Kidney tubule cell (primary cell): Measurements from ENCODE around the gene CNTD1.
"Not testable (repeated sequence)": the region's sequence is repeated elsewhere in the genome, so short reads cannot be mapped to it uniquely, and the experiment has no call there.

Source experiments
- DNase-seq: peaks from one replicate; pipeline ENCODE4 v3.0.0-alpha.2; 2018; ENCODE audit warnings: low spot score

CNTD1 gene

DNA sequence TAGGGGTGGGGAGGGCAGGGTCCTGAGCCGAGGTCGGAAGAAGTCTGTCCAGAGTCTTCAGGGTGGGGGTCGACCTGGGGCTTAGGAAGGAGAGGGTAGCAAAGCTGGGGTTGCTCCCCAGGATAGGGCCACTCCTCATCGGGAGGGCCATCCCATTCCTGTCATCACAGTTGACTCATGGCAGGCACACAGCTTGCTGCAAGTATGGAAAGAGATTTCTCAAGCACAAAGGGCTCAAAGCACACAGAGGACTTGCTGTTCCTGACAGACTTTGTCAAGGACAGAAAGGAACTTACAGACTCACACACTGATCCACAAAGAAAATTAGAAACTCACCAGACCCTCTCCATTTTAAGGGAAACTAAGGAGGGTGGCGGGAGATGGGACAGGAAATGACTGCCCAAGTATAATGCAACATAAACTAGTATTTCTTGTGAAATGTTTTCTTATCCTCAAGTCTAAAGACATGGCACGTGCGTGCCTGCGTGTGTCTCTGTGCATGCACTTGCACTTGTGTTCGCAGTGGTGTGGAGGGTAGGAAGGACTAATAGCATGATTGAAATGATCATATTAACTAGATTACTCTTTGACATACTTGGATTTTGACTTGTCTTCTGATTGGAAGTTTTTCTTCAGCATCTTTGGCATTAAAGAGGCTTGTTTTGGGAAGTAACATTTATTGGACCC is 48.1 kb downstream of the CNTD1 start:
- no peak for DNase-seq

DNA sequence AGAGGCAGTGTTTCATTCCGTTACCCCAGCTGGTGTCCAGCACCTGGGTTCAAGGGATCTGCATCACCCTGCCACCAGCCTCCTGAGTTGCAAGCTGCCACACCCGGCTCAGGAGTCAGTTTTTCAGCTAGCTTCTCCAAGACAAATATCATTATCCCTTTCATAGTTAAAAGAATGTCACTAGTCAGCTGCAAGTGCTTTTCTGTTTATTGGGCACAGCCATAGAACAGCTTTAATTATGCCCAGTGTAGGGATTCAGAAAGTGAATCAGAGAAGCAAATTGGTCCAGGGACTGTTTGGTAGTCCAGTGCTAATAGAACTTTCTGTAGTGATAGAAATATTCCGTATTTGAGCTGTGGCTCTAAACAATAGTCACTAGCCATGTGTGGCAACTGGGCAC is 49.4 kb downstream of the CNTD1 start:
- no peak for DNase-seq

DNA sequence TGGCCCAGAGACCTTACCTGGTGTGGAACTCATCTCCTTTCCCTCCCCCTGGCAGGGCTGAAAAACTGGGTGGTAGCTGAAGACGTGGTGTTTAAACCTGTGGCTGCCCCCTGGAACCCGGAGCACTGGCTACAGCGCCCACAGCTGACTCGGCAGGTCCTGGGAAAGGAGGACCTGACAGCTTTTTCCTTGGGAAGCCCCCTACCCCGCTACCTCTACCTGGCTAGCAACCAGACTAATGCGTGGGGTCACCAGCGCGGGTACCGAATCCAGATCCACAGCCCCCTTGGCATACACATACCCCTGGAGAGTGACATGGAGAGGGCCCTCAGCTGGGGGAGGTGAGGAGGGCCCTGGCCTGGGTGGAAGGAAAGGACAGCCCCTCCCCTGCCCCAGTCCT is 50.4 kb downstream of the CNTD1 start:
- DNase-seq: no peak

DNA sequence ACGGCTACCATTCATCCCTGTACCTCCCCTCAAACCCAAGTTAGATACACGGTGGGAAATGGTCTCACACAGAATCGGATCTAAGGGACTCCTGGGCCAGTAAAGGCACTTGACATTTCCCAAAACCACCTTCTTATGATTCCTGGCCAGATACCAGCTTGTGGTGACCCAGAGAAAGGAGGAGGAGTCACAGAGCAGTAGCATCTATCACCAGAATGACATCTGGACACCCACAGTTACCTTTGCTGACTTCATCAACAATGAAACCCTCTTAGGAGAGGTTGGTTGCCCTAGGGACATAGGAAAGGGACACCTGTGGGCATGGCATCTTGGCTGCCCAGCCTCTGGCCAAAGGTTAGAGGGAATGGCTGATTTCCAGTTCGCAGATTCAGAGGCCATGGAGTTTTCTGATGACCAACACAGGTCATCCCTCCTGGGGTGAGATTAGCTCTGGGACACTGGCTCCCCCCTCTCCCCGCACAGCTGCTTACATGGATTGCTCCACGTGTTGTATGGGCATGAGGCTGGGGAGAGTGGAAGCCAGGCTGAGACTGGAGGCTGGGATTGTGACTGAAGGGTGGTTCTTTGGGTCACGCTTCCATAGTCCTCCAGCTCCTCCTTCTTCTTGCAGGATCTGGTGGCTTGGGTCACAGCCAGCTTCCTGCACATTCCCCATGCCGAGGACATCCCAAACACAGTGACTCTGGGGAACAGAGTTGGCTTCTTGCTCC is 51.0 kb downstream of the CNTD1 start:
- DNase-seq: peak; percentile 58

DNA sequence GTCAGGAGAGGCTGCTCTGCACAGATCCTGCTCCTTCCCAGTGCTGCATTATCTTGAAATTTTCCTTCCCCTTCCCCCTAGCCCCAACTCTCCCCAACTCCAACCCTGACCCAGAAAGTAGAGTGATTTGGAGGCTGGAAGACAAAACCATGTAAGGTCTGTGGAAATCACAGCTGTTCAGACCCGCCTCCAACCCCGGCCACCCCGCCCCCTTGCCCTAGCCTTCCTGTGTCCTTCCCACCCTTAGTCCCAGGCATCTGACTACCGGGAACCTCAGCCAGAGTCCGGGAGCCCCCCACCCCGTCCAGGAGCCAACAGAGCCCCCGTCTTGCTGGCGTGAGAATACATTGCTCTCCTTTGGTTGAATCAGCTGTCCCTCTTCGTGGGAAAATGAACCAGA is 52.3 kb downstream of the CNTD1 start, which contains the start of gene AOC3:
TSS of gene AOC3 (plus strand) at position 246 of the 400 bp plus-strand sequence. CDS start at position 391, 145 bp downstream.
- no peak for DNase-seq

DNA sequence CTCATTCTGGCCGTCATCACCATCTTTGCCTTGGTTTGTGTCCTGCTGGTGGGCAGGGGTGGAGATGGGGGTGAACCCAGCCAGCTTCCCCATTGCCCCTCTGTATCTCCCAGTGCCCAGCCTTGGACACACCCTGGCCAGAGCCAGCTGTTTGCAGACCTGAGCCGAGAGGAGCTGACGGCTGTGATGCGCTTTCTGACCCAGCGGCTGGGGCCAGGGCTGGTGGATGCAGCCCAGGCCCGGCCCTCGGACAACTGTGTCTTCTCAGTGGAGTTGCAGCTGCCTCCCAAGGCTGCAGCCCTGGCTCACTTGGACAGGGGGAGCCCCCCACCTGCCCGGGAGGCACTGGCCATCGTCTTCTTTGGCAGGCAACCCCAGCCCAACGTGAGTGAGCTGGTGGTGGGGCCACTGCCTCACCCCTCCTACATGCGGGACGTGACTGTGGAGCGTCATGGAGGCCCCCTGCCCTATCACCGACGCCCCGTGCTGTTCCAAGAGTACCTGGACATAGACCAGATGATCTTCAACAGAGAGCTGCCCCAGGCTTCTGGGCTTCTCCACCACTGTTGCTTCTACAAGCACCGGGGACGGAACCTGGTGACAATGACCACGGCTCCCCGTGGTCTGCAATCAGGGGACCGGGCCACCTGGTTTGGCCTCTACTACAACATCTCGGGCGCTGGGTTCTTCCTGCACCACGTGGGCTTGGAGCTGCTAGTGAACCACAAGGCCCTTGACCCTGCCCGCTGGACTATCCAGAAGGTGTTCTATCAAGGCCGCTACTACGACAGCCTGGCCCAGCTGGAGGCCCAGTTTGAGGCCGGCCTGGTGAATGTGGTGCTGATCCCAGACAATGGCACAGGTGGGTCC is 52.9 kb downstream of the CNTD1 start:
- DNase-seq: not testable (repeated sequence)

DNA sequence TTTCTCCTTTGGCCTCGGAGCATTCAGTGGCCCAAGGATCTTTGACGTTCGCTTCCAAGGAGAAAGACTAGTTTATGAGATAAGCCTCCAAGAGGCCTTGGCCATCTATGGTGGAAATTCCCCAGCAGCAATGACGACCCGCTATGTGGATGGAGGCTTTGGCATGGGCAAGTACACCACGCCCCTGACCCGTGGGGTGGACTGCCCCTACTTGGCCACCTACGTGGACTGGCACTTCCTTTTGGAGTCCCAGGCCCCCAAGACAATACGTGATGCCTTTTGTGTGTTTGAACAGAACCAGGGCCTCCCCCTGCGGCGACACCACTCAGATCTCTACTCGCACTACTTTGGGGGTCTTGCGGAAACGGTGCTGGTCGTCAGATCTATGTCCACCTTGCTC is 53.7 kb downstream of the CNTD1 start:
- DNase-seq: no peak

DNA sequence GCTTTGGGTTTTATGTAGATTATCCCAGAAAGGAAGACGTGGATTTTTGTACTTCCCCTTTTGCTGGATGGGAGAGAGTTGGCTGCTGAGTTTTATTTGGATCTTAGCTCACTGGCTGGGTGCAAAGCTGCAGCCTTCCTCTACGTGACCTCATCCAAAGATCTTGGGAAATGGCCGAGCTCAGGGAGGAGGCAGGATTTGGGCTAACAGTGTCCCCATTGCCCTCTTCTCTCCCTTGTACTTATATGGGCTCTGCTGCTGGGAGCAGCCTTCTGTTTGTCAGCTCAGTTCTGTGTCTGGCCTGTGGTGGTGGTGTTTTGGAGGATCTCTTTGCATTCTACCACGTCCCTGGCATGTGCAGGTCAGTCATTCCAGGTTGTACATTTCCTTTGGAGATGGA is 54.3 kb downstream of the CNTD1 start:
- no peak for DNase-seq

DNA sequence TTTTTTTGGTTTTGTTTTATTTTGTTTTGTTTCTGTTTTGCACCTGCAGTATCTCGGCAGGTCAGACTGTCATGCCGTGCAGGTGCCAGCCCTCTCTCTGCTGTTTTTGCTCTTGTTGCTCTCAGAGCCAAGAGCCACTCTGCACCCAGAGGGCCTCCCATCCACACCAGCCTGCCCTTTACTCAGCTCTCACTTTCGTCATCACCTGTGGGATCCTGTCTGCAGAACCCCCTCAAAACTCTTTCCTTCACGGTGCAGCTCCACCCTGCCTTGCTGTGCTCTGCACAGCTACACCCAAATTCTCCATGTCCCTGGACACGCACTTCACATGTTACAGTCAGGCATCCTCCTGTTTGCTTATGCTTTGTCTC is 54.9 kb downstream of the CNTD1 start:
- DNase-seq: no peak

DNA sequence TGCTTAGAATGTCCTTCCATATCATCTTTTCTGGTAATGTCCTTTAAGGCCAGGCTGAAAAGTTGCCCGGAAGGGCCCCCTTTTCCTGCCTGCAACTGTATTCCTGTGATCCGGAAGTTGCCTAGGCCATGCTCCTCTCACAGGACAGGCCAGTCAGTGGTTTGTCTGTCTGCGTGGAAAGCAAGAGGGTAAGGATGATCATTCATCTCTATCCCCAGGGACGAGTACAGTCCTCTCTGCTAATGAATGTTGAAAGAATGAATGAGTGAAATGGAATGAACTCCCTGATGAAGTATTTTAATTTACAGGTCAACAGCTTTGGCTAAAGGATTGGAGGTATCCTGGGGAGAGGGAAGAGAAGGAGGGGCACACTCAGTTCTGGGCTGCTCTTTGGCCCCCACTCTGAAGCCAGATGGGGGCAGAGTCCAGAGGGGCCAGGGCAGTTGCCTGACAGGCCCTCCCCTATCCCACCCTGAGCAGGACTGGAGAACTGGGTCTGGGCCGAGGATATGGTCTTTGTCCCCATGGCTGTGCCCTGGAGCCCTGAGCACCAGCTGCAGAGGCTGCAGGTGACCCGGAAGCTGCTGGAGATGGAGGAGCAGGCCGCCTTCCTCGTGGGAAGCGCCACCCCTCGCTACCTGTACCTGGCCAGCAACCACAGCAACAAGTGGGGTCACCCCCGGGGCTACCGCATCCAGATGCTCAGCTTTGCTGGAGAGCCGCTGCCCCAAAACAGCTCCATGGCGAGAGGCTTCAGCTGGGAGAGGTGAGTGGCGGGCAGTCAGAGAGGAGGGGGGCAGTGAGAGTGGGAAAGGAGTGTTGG is 55.5 kb downstream of the CNTD1 start:
- DNase-seq: no peak

DNA sequence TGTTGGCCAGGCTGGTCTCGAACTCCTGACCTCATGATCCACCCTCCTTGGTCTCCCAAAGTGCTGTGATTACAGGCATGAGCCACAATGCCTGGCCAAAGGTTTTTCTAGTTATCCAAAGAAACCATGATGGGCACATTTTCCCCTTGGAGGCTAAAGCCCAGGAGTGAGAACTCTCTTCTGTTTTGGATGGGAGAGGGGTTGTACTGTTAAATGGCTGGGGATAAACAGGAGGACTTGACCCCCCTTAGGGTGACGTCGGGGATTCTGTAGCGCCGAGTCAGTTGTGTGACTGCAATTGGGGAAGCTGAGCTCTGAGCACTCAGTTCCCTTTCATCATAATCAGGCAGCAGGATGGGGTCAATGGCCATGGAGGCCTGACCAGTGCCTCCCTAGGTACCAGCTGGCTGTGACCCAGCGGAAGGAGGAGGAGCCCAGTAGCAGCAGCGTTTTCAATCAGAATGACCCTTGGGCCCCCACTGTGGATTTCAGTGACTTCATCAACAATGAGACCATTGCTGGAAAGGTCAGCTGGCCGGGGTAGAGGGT is 56.5 kb downstream of the CNTD1 start:
- no peak for DNase-seq

DNA sequence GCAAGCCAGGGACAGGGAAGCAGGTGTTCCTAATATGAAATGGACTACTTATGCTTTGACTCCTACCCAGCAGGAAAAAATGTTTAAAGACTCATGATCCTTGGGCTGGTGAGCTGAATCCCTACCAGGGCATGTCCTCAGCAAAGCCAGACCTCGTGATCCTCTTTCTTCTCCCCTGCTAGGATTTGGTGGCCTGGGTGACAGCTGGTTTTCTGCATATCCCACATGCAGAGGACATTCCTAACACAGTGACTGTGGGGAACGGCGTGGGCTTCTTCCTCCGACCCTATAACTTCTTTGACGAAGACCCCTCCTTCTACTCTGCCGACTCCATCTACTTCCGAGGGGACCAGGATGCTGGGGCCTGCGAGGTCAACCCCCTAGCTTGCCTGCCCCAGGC is 57.4 kb downstream of the CNTD1 start:
- DNase-seq: not testable (repeated sequence)

DNA sequence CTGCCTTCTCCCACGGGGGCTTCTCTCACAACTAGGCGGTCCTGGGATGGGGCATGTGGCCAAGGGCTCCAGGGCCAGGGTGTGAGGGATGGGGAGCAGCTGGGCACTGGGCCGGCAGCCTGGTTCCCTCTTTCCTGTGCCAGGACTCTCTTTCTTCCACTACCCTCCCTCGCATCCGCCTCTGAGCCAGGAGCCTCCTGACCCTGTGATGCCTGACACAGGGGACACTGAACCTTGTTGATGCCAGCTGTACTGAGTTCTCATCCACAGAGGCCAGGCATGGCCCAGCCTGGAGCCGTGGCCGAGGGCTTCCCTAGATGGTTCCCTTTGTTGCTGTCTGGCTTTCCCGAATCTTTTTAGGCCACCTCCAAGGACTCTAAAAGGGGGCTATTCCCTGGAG is 57.9 kb downstream of the CNTD1 start:
- not testable (repeated sequence) for DNase-seq

DNA sequence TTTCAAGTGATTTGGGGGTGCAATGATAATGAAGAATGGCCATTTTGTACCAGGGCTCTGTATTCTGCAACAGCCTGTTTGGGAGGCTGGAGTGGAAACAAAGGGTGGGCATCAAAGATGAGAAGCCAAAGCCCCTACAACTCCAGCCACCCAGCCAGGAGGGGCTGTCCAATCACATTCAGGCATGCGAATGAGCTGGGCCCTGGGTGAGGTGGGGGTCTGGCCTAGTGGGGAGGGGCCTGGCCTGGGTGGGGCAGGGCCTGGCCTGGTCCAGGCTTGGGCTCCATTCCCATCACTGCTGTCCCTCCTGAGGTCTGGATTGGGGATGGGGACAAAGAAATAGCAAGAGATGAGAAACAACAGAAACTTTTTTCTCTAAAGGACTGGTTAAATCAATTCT is 58.7 kb downstream of the CNTD1 start:
- DNase-seq: no peak
